ENCODE measurements around the gene CD22.
"Not testable (repeated sequence)": the region's sequence is repeated elsewhere in the genome, so short reads cannot be mapped to it uniquely, and the experiment has no call there.

CD22 gene

DNA sequence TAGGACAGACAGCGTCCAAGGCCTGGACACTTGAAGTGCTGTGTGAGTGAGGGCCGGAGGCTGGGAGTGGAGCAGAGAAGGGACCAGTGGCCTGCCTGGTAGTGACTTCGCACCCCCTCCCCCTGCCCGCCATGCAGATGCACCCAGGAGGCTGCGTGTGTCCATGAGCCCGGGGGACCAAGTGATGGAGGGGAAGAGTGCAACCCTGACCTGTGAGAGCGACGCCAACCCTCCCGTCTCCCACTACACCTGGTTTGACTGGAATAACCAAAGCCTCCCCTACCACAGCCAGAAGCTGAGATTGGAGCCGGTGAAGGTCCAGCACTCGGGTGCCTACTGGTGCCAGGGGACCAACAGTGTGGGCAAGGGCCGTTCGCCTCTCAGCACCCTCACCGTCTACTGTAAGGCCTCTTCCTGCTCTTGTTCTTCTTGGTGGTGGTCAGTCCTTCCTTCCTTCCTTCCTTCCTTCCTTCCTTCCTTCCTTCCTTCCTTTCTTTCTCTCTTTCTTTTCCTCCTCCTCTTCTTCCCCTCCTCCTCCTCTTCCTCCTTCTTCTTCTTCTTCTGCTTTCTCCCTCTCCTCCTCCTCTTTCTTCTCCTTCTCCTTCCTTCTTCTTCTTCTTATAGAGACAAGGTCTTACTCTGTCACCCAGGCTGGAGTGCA lies 12.7 kb downstream of the CD22 start:
- no peak for DNase-seq

DNA sequence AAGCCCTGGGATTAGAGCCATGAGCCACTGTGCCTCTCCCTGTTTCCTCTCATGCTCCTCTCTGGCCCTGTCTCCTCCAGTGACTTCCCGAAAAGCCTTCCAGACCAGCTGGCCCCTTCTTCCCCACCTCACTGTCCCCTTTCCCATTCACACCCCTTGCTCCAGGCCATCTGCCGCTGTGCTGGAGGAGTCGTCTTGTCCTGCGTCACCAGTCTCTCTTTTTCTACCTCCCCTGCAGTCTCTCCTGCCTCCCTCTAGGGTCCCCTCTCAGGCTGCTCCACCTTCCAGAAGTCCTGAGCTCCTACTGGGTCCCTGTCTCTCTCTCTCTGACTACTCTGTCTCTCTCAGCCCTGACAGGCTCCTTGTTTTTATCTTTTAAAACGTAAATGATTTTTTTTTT lies 13.4 kb downstream of the CD22 start:
- DNase-seq = no peak

DNA sequence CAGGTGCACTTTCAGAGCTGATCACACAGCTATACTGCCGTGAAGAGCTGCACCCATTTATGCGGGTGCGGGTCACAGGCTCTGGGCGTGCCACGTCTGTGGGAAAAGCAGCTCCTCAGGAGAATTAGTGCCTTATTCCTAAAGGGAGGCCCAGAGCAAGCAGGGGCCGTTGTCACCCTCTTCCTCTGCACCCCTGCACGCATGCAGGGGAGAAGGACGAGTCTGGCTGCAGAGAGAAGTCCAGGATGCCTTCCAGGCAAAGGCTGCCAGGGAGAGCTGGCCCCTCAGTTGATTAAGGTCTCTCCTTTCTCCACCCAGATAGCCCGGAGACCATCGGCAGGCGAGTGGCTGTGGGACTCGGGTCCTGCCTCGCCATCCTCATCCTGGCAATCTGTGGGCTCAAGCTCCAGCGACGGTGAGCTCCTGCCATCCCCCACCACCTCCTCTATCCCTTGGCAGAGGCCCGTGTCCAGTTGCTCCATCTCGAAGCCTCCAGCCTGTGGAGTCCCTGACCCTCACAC lies 15.6 kb downstream of the CD22 start:
- no peak for DNase-seq

DNA sequence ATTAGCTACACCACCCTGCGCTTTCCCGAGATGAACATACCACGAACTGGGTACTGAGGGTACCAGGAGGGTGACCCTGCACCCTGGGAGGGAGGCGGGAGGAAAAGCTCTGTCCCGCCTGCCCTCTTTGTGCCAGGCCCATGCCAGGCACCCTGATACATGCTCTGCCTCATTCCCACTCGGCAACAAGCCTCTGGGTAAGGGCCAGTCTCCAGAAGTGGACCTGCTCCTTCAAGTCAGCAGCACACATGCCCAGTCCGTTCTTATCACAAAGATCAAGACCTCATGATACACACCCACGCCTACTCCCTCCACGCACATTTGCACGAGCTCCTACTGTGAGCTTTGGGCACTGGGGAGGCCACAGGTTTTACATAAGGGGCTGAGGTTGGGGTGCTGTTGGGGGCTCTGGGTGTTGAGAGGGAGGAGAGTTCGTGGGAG lies 16.7 kb downstream of the CD22 start:
- no peak for DNase-seq

DNA sequence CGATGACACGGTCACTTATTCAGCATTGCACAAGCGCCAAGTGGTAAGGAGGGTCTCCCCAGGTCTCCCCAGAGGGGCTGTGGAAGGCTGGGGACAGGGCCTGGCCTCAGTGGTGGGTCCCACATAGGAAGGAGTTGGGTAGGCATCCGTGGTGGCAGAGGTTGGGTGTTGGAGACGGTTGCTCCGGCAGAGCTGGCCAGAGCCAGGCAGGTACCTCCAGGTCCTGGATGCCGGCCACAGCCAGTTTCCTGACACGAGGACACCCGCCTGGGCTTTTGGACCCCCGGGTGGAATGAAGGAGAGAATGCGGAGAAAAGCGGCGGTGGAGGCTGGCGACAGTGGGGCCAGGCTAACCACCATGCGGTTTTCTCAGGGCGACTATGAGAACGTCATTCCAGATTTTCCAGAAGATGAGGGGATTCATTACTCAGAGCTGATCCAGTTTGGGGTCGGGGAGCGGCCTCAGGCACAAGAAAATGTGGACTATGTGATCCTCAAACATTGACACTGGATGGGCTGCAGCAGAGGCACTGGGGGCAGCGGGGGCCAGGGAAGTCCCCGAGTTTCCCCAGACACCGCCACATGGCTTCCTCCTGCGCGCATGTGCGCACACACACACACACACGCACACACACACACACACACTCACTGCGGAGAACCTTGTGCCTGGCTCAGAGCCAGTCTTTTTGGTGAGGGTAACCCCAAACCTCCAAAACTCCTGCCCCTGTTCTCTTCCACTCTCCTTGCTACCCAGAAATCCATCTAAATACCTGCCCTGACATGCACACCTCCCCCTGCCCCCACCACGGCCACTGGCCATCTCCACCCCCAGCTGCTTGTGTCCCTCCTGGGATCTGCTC lies 17.4 kb downstream of the CD22 start:
- peak; percentile 43 to 68 (median 54) for DNase-seq

DNA sequence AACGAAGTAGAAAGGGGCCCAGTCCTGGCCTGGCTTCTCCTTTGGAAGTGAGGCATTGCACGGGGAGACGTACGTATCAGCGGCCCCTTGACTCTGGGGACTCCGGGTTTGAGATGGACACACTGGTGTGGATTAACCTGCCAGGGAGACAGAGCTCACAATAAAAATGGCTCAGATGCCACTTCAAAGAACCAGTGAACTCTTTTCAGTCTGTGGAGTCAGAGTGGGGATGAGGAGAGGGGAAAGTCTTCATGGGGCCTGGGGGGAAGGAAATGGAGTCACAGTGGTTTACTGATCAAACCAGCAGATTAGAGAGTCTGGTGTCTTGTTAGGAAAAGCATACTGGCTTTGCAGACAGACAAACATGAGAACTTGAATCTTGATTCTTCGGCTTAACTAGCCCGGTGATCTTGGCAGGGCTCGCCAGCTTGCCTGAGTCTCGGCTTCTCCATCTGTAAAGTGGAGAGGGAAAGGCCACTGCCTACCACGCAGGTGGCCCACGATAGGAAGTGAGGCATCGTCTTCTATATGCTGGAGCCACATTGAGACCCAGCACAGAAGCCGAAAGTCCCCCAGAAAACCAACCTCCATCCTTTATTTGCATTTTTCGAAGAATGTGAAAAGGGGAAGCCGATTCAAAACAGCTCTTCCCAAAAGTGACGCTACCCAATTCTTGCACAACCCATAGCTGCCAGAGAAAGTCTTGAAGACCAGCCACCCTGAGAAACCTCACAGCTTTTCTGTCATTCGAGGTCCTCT lies 18.4 kb downstream of the CD22 start, which contains the start of gene FFAR1:
FFAR1 (plus strand) TSS at position 732 of the 759 bp plus-strand sequence. CDS start 3,650 bp downstream, outside the sequence.
- peak; percentile 86 to 93 (median 89) for DNase-seq

DNA sequence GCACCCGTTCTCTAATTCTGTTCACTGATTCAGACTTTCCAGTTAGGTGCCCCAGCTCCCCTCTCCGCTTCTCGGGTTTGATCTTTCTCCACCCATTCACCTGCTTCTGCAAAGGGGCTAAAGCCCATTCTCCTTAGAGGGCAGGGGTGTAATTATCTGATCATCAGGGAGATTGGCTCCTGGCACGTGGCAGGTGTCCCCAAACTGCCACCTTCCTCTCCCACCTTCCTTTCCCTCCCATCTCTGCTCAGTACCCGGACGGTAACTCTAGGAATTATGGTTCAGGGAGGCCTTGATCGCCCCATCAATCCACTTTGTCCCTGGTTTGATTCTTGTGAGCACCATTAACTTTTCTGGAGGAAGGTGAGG lies 18.9 kb downstream of the CD22 start:
- DNase-seq = no peak

DNA sequence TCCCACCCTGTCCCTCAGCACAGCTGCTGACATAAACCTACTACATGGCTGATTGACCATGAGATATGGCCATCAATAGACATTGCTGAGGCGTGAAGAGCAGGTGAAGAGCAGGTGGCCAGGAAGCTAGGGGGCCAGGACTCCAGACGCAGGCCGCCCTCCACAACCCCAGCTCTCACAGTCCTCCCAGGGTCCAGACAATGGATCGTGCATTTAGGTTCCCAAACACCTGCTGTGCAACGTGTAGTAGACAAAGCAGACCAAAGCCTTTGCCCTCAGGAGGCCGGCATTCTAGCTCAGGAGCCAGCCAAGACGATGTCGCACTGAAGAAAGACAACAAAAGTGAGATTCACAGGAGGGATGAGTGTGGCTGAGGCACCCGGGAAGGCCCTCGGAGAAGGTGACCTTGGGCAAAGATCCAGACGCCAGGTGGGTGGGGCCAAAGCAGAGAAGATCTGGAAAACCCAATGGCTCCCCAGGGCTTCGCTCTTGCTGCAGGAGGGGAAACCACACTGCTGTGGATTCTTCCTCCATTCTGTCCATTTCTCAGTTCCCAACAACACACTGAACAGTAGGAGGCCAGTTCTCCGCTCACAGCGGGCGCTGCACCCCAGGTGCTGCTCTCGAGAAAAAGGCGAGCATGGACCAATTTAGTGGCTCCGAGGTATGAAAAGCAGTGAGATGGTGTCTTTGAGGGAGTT lies 20.1 kb downstream of the CD22 start:
- DNase-seq = no peak

DNA sequence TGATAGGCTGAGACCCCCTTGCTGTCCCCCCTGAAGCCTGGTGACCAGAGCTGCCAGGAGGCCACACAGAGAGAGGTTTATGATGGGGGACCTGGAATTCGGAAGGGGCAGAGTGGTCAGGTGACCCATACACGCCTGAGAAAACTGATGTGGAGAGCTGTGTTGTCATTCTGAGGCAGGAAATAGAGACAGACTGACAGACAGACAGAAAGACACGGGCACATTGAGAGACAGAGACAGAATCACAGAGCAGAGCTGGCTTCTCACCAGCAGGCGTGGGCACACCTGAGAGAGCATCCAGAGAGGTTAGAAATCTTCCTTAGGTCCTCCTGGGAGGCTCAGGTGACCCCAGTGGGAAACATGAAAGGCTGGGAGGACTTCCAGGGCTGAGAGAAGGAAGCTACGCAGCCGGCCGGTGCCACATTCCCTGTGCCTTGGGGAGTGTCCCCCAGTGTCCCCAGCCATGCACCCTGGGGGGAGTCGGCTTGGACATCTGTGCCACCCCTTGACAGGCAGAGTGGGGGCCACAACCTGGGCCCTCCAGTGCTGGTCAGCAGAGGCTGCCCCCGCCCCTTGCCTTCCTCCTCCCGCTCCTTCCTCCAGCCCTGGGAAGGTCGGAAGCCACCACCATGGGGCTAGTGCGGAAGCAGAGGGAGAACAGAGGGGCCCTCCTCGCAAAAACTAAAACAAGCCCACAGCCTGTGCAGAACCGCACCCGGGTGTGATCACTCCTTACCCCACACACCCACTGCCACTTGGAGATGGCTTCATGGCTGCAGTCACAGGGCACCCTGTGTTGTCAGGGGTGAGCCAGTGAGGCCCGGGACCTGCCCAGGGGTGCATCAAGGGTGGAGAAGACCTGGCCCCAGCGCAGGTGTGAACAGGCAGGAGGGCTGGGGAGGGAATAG lies 20.9 kb downstream of the CD22 start:
- no peak for DNase-seq

DNA sequence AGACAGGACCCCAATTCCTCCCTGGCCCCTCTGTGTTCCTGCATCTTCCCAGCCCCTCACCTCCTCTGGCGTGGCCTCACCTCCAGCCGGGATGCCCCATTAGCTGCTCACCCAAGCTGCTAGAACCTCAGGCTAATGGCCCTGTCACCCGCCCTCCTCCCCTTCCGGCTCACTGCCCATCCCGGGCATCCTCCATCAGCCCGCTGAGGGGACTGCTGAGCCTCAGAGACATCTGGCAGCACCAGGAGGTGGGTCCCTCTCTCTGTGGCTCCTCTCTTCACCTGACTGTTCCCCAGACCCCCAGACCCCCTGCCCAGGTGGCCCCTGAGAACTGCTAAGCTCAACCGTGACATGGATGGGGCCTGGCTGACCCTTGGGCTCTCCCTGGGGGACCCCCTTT lies 21.6 kb downstream of the CD22 start:
- no peak for DNase-seq

DNA sequence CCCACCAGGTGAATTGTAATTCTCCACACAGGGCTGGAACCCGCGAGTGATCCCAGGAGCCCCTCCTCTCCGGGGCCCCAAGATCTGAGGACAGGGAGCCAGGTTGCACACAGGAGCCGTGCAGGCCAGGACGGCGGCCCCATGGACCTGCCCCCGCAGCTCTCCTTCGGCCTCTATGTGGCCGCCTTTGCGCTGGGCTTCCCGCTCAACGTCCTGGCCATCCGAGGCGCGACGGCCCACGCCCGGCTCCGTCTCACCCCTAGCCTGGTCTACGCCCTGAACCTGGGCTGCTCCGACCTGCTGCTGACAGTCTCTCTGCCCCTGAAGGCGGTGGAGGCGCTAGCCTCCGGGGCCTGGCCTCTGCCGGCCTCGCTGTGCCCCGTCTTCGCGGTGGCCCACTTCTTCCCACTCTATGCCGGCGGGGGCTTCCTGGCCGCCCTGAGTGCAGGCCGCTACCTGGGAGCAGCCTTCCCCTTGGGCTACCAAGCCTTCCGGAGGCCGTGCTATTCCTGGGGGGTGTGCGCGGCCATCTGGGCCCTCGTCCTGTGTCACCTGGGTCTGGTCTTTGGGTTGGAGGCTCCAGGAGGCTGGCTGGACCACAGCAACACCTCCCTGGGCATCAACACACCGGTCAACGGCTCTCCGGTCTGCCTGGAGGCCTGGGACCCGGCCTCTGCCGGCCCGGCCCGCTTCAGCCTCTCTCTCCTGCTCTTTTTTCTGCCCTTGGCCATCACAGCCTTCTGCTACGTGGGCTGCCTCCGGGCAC lies 22.6 kb downstream of the CD22 start:
- DNase-seq = no peak

DNA sequence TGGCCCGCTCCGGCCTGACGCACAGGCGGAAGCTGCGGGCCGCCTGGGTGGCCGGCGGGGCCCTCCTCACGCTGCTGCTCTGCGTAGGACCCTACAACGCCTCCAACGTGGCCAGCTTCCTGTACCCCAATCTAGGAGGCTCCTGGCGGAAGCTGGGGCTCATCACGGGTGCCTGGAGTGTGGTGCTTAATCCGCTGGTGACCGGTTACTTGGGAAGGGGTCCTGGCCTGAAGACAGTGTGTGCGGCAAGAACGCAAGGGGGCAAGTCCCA lies 23.1 kb downstream of the CD22 start:
- DNase-seq = no peak

DNA sequence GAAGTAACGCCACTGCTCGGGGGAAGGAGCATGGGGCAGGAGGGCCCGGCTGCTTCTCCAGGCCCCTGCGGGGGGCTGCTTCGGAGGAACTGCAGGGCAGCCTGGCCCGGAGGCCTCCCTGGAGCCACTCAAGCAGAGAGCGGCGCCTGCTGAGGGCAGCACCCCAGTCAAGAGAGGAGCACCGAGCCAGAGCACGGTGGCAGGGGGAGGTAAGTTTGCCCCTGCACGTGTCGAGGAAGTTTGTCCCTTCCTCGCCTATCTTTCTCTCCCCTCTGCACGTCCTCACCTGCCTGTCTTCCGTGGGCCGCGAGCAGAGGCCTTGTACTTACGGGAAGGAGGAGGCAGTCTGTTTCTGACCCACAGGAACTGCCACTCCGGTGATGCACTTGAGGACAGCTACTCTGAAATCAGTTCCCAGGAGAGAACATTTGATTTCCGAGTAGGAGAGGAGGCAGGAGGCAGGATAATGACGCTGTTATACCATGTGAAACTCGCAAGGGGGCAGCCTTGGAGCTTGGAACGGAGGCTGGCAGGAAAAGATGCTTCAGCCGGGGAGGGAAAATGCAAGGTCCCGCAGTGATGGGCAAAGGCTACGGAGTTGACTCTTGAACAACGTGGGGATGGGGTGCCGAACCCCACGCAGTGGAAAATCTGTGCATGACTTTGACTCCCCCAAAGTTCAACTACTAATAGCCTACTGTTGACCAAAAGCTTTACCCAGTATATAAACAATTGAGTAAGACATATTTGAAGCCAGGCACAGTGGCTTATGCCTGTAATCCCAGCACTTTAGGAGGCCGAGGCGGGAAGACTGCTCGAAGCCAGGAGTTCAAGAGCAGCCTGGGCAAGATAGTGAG lies 23.7 kb downstream of the CD22 start:
- peak; percentile 83 to 93 (median 90) for DNase-seq

DNA sequence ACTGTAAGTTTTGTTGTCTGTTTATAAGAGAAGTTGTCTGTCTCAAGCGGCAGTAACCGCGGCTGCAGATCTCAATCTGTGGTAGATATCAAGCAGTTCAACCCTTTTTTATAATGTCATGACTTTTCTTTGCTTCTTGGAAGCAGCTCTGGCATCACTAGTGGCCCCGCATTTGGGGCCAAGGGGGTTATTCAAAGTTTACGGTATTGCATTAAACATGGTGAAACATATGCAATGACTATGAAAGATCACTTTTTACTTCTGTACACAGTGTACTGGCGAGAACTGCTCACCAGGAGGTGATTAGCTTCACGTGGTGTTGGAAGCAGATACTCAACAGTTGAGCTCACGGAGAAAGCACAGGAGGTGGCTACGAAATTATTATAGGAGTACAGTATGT lies 24.6 kb downstream of the CD22 start:
- peak in 2 of 4 experiments; percentile 17 for DNase-seq

DNA sequence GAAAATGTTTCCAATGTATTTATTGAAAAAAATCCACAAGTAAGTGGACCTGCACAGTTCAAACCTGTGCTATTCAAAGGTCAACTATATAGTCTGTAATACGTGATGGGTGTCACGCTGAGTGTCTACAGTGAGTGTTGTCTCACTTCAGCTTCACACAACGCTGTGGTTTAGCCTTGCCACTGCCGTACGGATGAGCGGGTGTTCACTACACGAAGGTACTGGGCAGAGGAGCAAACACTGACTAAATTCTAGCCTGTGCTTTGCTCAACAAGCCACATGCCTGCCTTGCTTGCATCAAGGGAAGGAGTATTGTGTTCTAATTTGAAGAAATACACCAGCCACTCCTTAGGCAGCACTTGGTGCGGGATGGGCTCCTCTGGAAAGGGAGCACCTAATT lies 25.9 kb downstream of the CD22 start:
- no peak for DNase-seq

DNA sequence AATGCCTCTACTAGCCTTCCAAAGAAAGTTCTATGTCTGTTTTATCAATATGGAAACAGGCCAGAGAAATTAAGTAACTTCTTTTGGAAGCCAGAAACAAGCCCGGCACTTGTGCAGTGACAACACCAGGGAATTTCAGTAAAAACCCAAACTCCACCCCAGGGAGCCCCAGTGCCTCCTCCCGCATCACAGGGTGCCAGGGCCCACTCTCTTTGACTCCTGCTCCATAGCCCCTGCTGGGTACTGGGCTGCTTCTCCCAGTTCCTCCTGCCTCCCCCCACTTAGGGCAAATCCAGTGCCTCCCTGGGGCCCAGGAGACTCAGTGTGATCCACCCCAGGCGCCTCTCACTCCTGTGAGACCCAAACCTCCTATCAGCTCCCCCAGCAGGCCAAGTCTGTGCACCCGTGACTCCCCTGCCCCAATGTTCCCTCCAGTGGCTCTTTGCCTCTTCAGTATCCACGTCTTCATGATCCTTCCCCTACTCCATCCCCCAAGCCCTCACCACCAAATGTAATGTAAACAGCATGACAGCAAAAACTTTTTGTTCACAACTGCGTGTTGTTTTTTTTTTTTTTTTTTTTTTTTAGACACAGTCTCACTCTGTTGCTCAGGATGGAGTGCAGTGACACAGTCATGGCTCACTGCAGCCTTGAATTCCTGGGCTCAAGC lies 26.9 kb downstream of the CD22 start:
- no peak for DNase-seq

DNA sequence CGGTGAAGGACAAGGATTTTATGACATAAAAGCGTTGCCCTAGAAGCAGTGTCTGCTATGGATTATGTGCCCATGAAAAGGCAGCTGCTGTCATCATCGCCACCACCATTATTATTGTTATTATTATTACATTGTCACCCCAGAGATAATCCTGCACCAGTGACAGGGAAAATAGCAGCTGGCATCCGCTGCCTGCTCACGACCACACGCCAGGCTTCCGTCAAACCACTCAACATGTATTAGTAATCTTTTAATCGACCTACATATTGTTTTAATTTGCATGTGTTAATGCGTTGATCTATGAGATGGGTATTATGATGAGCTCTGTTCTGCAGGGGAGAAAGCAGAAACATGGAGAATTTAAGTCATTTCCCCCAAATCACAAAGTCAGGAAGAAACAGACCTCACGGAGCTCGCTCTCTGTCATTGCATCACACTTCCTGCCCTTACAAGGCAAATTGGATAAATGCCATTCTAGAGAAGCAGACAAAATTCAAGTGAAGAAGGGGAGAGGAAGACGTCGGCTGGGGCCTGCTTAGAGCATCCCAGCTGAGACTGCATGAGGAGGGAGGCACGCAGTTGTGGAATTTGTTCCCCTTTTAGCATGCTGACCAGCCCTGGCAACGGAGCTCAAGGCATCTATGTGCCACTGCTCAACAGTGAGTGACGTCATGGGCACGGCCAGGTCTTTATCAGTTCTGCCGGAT lies 29.0 kb downstream of the CD22 start, which contains the start of gene FFAR3:
FFAR3 (plus strand) TSS at position 594 of the 707 bp plus-strand sequence. CDS start 431 bp downstream, outside the sequence.
- DNase-seq = peak; percentile 90 to 96 (median 92)

DNA sequence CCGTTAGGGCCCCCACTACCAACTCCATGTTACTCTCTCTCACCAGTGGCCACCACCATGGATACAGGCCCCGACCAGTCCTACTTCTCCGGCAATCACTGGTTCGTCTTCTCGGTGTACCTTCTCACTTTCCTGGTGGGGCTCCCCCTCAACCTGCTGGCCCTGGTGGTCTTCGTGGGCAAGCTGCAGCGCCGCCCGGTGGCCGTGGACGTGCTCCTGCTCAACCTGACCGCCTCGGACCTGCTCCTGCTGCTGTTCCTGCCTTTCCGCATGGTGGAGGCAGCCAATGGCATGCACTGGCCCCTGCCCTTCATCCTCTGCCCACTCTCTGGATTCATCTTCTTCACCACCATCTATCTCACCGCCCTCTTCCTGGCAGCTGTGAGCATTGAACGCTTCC lies 29.8 kb downstream of the CD22 start:
- DNase-seq = not testable (repeated sequence)

All from suppressor macrophage (primary cell).